HFFc6 (cell line): ENCODE data around the gene CCDC149. TPM values are rescaled to one million over a fixed set of nuclear protein-coding genes. Genes with fewer than 3 reads are reported as not detected.
A peak's percentile ranks its signal among the peaks of the same experiment; 100 is the strongest.

Experiments used
- DNase-seq: peaks from one replicate; pipeline ENCODE4 v3.0.0-alpha.2; 2018
- H3K27ac Mint-ChIP-seq: 2 replicates; pipeline ENCODE4 v1.8.0; 2020; ENCODE audit warnings: mild to moderate bottlenecking, mixed read lengths
- H3K27me3 Mint-ChIP-seq: 2 replicates; pipeline ENCODE4 v1.8.0; 2021; ENCODE audit warnings: mild to moderate bottlenecking, moderate library complexity, mixed read lengths; ENCODE audit not compliant: insufficient read depth
- H3K36me3 Mint-ChIP-seq: 2 replicates; pipeline ENCODE4 v1.8.0; 2021; ENCODE audit warnings: low read depth, mixed read lengths
- H3K4me1 Mint-ChIP-seq: 2 replicates; pipeline ENCODE4 v1.8.0; 2020; ENCODE audit warnings: low read depth, mixed read lengths
- H3K4me3 Mint-ChIP-seq: 2 replicates; pipeline ENCODE4 v1.8.0; 2020; ENCODE audit warnings: mild to moderate bottlenecking, moderate library complexity, mixed read lengths
- H3K9me3 Mint-ChIP-seq: 2 replicates; pipeline ENCODE4 v1.8.0; 2020; ENCODE audit warnings: mild to moderate bottlenecking, mixed read lengths
- CTCF ChIP-seq: fragments of 200-600 bp; sonication (generic); IDR thresholded peaks from 2 replicates; pipeline ENCODE4 v1.5.0; 2021; ENCODE audit warnings: antibody characterized with exemption, mild to moderate bottlenecking
- total RNA-seq, 6 experiments: library from RNA; stranded (reverse); fragmentation: NEBNext Ultra II Directional; extraction: Animal tissue kit (Norgen Biotek cat#: 25700); gene quantifications; 2 replicates in 1 of 6; 3 replicates in 5 of 6; pipeline ENCODE4 v1.2.3, GENCODE V29; 2021

The CCDC149 gene
- total RNA-seq, 6 experiments from 2014 or later = 10.9 to 13.5 (median 12.9) TPM

GRCh38 chr4:24889991-24890390 lies 22.9 kb downstream of the CCDC149 start:
- peaks cover 12% of the 10 kb centered on the region; the same call in 1 of the 2 replicates for H3K36me3 Mint-ChIP-seq
- no peaks in the 10 kb centered on the region for H3K9me3 Mint-ChIP-seq
- peak; percentile 25 for DNase-seq
- H3K27ac Mint-ChIP-seq = no peak overlapping the region
- TF ChIP-seq CTCF = no peak
- peaks cover 18% of the 10 kb centered on the region for H3K4me1 Mint-ChIP-seq
- peaks cover 2% of the 10 kb centered on the region; the same call in 1 of the 2 replicates for H3K27me3 Mint-ChIP-seq
- no peak overlapping the region; the same call in 1 of the 2 replicates for H3K4me3 Mint-ChIP-seq

GRCh38 chr4:24888475-24889344 lies 24.1 kb downstream of the CCDC149 start:
- DNase-seq = no peak
- Mint-ChIP-seq H3K27me3 (peaks cover 2% of the 10 kb centered on the region; the same call in 1 of the 2 replicates), H3K36me3 (peaks cover 12% of the 10 kb centered on the region; the same call in 1 of the 2 replicates), H3K4me1 (peaks cover 18% of the 10 kb centered on the region), H3K4me3 (no peak overlapping the region), H3K27ac (no peak overlapping the region; the same call in 1 of the 2 replicates), H3K9me3 (no peaks in the 10 kb centered on the region)
- no peak for TF ChIP-seq CTCF

- Mint-ChIP-seq H3K9me3 (no peaks in the 10 kb centered on the region), H3K4me3 (no peak overlapping the region), H3K36me3 (peaks cover 12% of the 10 kb centered on the region; the same call in 1 of the 2 replicates), H3K4me1 (peaks cover 20% of the 10 kb centered on the region), H3K27ac (no peak overlapping the region), H3K27me3 (peaks cover 2% of the 10 kb centered on the region; the same call in 1 of the 2 replicates)
- no peak for DNase-seq
- no peak for TF ChIP-seq CTCF
Measured at GRCh38 chr4:24887881-24888430, 24.9 kb downstream of the CCDC149 start.

GRCh38 chr4:24886596-24886995 lies 26.2 kb downstream of the CCDC149 start:
- H3K4me1 Mint-ChIP-seq = peaks cover 31% of the 10 kb centered on the region
- no peak for TF ChIP-seq CTCF
- H3K4me3 Mint-ChIP-seq = no peak overlapping the region
- H3K36me3 Mint-ChIP-seq = peaks cover 17% of the 10 kb centered on the region; the same call in 1 of the 2 replicates
- no peak for DNase-seq
- H3K27ac Mint-ChIP-seq = no peak overlapping the region
- H3K27me3 Mint-ChIP-seq = peaks cover 2% of the 10 kb centered on the region; the same call in 1 of the 2 replicates
- no peaks in the 10 kb centered on the region for H3K9me3 Mint-ChIP-seq

- no peak for TF ChIP-seq CTCF
- Mint-ChIP-seq H3K36me3 (peaks cover 18% of the 10 kb centered on the region), H3K27ac (no peak overlapping the region), H3K4me1 (peaks cover 28% of the 10 kb centered on the region), H3K27me3 (peaks cover 2% of the 10 kb centered on the region; the same call in 1 of the 2 replicates), H3K4me3 (no peak overlapping the region), H3K9me3 (no peaks in the 10 kb centered on the region)
- no peak for DNase-seq
Measured at GRCh38 chr4:24885342-24885741, 27.5 kb downstream of the CCDC149 start.
